GM19438 (cell line): ENCODE measurements around the gene WFIKKN1.

Experiments
- ATAC-seq: cut with Tn5 transposase; IDR thresholded peaks from one replicate; pipeline ENCODE4 v1.9.1; 2021; ENCODE audit warnings: low read depth; ENCODE audit not compliant: unreplicated experiment

The WFIKKN1 gene

DNA sequence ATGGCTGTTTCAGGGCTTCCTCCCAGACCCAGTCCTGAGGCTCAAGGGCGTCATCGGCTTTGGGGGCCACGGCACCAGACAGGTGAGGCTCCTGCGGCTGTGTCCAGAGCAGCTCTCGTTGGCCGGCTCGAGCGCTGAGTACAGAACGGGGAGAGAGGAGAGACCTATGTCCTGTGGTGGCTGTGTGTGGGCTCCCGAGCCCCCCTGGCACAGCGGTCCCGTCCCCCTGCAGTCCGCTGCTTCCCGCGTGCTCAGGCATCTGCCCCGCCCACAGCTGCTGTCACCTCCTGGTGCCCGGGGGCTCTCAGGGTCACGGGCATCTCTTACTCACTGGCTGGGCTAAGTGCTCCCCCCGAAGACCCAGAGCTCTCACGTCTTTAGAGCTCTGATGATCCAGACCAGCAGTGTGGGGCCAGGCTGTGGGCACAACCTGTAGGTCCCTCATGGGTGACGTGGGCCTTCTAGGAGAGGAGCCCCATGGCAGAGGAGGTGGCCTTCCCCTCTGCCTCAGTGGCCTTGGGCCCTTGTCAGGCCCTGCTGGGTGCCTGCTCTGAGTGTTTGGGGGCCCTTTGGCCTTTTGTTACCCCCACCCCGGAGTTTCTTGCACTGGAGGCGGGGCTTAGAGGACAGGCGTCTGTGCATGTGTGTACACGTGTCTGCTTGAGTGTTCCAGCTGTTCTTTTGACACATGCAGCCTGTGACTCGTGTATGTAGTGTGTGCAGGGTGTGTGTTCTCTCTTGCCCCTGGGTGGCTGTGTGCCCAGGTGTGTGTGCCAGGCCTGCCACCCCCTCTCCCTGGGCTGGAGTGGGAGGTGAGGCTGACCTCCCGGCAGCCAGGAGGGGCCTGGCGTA is 21.9 kb downstream of the WFIKKN1 start:
- no peak for ATAC-seq

DNA sequence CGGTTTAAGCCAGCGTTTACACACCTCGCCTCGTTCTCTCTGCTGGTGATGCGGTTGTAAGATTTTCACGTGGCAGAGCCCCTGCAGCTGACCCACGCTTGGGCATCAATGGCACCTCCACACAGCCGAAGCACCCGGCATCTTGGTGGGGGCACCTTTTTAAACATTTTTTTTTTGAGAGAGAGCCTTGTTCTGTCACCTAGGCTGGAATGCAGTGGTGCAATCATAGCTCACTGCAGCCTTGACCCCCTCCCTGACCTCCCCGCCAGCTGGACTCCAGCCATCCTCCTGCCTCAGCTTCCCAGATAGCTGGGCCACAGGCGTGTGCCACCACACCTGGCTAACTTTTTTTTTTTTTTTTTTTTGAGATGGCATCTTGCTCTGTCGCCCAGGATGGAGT is 23.2 kb downstream of the WFIKKN1 start:
- no peak for ATAC-seq

DNA sequence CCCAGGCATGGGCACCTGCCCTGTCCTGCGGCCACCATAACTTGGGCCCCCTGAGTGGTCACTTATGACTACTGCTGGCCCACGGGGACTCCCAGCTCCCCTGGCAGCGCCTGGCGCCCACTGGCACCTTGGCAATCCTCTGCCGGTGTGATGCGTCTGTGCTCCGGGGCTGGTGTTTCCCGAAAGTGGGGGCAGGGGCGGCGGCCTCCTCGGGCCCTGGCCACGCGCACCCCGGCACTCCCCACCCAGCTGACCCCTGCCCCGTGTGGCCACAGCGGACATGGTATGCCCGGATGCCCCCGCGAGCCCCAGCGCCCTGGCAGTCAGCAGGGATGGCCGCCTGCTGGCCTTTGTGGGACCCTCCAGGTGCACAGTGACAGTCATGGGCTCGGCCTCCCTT is 26.7 kb downstream of the WFIKKN1 start:
- no peak for ATAC-seq

DNA sequence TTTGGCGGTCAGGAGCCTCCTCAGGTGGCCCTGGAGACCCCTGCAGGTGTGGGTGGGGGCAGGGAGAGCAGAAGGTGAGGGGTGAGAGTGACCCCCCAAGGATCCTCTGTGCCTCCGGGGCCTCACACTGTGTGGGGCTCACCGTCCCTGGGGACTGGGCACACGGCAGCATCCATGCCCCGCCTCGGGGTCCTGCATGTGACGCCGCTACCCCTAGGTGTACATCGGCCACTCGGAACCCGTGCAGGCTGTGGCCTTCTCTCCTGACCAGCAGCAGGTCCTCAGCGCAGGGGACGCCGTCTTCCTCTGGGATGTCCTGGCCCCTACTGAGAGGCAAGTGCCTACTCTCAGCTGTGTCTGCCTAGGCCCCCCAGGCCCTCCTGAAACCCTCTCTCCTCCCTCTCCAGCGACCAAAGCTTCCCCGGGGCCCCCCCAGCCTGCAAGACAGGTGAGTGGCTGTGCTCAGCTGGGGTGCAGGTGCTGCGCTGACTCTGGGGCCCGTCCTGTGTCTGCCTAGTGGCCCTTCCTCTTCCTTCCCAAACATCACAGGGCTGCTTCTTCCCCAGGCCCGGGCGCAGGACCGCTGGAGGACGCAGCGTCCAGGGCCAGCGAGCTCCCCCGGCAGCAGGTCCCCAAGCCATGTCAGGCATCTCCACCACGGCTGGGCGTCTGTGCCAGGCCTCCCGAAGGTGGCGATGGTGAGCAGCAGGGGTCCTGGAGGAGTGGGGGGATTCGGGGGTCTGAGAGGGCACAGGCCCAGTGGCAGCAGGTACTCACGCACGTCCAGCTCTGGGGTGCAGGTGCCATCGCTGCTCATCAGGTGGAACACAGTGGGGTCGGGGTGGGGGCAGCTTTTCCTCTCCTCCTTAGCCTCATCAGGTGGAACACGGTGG is 28.1 kb downstream of the WFIKKN1 start:
- ATAC-seq: no peak

DNA sequence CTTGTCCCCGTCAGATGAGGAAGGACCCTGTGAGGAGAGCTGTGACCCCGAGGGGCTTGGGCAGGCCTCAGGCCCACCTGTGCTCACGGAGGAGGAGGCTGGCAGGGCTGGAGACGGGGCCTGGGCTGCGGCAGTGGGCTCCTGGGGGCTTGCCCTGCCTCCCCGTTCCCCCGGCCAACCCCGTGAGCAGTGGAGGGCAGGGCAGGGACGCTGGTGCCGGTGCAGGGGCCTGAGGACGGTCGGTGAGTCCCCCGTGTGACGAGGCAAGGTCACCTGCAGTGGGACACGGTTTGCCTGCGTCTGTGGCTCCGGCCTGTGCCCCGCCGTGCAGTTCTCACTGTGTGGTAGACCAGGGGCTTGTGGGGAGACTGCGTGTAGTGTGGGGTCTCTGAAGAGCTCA is 28.8 kb downstream of the WFIKKN1 start:
- ATAC-seq: no peak

DNA sequence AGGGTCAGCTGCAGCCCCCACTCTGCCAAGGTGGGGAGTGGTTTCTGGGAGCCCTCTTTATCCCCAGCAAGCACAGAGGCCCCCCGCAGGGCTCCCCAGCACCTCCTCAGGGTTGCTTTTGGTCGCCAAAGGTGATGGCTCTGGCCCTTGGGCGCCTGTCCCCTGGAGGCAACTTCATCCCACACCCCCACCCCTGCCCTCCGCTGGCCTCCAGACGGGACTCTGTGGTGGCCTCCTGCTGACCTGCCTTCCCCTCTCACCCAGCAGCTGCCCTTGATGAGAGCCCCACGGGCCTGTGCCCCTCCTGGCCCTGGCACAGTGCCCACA is 29.3 kb downstream of the WFIKKN1 start:
- no peak for ATAC-seq

DNA sequence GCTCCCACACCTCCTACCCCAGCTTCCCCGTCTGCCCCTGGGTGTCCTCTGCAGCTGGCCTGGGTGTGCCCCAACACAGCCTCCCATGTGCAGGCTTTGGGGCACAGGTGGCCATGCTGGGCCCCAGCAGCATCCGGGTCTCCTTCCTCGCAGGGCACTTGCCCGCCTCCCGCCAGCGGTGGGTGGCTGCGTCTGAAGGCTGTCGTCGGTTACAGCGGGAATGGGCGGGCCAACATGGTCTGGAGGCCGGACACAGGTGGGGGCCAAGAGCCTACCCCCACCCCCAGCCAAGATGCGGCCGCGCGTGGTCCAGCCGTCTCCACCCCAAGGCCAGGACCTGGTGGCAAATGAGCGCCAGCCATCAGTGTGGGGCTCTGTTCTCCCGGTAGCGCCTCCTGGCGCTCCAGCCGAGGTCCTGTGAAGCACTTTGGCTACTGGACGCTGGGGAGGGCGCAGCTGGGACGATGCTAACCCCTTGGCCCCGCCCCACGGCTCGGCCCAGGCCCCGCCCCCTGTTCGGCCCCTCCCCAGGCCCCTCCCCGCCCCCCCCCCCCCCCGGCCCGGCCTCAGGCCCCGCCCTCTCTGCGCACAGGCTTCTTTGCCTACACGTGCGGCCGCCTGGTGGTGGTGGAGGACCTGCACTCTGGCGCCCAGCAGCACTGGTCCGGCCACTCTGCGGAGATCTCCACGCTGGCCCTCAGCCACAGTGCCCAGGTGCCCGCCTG is 29.8 kb downstream of the WFIKKN1 start:
- peak; percentile 46 for ATAC-seq

DNA sequence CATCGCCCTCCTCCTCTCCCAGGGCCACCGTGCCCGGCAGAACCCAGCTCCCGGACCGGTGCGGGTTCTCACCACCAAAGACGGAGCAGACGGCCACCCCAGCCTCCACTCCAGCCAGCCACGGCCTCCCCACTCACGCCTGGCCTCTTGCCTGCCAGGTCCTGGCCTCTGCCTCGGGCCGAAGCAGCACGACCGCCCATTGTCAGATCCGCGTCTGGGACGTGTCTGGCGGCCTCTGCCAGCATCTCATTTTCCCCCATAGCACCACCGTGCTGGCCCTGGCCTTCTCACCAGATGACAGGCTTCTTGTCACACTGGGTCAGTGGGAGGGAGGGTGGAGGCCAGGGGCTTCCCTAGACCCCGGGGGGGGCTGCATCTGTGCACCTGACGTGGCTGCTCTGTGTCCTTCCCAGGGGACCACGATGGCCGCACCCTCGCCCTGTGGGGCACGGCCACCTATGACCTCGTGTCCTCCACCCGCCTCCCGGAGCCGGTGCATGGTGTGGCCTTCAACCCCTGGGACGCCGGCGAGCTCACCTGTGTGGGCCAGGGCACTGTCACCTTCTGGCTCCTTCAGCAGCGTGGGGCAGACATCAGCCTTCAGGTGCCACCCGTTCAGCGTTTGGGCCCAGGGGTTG is 30.5 kb downstream of the WFIKKN1 start:
- peak; percentile 19 for ATAC-seq

DNA sequence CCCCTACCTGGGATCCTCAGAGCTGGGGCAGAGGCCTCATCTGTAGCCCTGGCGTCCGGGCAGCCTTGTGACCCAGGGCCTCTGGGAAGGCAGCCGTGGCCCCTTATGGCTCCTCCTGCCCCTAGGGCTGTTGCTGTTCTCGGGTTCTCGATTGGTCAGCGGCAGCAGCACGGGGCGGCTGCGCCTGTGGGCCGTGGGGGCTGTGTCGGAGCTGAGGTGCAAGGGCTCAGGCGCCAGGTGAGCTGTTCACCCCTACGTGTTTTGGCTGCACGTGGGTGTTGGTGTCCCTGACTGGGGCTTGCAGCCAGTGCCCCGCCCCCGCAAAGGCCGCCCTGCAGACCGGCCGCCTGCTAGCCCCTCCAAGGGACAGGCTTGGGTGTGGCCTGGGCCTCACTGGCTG is 31.3 kb downstream of the WFIKKN1 start:
- no peak for ATAC-seq

DNA sequence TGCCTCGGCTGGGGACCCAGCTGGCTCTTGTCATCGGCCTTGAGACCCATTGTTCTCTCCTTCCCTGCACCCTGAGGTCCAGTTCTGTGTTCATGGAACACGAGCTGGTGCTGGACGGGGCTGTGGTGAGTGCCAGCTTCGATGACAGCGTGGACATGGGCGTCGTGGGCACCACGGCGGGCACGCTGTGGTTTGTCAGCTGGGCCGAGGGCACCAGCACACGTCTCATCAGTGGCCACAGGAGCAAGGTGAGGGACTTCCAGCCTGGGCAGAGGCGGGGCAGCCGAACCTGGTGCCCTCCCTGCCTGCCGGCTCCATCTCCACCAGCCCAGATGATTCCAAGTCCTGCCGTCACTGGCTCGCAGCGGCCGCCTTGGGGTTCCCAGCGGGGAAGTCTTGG is 31.8 kb downstream of the WFIKKN1 start:
- ATAC-seq: no peak

DNA sequence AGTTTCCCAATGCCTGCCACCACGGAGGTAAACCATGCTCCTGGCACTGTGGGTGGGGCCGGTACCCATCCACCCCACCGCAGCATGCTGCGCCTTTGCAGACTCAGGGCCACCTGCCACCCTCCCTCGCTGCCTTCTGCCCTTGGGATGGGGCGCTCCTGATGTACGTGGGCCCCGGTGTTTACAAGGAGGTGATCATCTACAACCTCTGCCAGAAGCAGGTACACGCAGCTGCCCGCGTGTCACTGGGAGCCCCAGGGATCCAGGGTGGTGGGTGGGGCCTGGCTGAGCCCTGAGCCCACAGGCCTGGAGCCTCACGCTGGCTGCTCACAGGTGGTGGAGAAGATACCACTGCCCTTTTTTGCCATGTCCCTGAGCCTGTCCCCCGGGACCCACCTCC is 35.8 kb downstream of the WFIKKN1 start:
- no peak for ATAC-seq

DNA sequence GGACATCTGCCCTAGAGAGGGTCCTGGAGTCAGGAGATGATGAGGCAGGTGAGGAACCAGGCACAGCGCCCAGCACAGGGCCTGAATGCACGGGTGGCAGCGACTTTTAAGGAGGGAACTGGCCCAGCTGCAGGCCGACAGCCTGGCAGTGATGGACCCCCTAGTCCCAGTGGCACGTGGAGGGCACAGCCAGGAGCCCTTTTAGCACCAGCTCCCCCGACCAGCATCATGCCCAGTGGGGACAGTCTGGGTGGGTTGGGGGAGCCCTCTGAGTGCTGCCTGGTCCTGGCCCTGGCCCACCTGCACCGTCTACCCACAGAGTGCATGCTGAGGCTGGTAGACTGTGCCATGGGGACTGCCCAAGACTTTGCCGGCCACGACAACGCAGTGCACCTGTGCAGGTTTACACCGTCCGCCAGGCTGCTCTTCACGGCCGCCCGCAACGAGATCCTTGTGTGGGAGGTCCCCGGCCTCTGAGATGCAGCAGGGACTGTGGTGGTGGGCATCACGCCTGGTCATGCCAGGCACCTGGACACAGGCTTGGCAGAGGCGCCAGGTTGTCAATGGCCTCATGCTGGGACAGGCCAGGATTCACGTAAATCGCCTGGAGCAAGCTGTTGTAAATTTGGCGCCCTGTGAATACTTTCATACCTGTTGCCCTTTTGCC is 36.5 kb downstream of the WFIKKN1 start:
- no peak for ATAC-seq

DNA sequence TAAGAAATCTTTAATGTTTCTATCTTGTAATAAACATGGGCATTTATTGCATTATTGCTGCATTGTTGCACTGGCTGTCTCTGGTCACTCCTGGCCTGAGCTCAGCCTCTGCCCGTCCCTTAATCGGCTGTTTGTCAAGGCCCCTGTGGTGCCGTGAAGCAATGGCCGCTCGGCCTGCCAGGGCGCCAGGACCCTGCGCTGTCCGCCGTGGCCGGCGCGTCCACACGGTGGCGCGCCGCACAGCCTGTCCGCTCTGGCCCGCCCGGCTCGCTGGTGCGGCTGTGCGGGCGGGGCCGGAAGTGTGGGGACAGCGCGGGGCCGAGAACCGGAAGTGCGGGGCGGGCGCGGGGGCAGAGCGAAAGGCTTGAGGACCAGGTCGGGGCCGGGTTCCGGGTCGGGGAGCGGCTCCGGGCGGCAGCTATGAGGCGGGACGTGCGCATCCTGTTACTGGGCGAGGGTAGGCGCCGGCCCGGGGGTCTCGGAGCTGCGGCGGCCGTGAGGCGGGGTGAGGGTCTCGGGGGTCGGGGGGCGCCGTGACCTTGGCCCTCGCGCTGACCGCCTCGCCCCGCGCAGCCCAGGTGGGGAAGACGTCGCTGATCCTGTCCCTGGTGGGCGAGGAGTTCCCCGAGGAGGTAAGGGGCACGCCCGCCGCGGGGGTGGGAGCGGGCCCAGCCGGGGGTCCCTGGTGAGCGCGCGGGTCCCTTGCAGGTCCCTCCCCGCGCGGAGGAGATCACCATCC is 37.2 kb downstream of the WFIKKN1 start, which contains the start of gene RHOT2:
TSS of gene RHOT2 (plus strand) at position 353 of the 739 bp plus-strand sequence. CDS start at position 421, 68 bp downstream.
- peak; percentile 85 for ATAC-seq

DNA sequence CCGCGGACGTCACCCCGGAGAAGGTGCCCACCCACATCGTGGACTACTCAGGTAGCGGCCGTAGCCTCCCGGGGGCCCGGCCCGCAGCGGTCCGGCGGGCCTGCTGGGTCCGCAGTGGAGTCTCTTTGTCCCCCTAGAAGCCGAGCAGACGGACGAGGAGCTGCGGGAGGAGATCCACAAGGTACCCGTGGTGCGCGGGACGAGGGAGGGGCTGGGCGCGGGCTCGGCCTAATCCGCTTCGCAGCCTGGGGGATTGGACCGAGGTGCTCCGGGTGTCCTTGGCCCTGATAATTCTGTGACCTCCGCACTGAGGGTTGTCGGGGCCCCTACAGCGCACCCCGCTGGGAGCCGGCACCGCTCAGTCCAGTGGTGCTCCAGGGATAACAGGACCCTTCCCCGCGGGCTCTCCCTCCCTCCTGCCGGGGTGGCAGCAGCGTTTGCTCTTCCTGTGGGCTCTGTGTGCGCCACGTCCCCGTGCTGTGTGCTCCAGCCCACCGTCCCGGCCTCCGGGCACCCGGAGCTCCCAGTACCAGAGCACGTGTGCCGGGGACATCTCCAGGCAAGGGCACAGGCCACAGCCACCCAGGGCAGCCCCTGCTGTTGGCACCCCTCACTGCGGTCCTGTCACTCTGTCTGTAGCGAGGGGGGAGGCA is 37.9 kb downstream of the WFIKKN1 start:
- peak; percentile 6 for ATAC-seq

DNA sequence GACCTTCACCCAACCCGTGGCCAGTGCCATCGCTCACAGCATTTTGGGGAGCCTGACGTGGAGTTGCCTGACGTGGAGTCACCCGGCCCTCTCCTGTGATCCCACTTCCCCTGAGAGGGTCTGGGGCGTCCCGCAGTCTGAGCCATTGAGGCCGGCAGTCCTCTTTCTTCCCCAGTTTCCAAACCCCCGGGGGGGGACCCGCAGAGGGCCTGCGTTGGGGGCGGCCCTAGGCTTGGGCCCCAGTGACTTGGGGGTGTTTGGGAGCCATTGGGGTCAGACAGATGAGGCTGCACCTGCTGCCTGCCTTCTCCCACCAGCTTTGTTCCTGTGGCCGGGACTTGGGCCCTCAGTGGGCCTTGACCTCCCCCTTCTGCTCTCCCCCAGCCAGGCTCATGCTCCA is 38.9 kb downstream of the WFIKKN1 start:
- no peak for ATAC-seq

DNA sequence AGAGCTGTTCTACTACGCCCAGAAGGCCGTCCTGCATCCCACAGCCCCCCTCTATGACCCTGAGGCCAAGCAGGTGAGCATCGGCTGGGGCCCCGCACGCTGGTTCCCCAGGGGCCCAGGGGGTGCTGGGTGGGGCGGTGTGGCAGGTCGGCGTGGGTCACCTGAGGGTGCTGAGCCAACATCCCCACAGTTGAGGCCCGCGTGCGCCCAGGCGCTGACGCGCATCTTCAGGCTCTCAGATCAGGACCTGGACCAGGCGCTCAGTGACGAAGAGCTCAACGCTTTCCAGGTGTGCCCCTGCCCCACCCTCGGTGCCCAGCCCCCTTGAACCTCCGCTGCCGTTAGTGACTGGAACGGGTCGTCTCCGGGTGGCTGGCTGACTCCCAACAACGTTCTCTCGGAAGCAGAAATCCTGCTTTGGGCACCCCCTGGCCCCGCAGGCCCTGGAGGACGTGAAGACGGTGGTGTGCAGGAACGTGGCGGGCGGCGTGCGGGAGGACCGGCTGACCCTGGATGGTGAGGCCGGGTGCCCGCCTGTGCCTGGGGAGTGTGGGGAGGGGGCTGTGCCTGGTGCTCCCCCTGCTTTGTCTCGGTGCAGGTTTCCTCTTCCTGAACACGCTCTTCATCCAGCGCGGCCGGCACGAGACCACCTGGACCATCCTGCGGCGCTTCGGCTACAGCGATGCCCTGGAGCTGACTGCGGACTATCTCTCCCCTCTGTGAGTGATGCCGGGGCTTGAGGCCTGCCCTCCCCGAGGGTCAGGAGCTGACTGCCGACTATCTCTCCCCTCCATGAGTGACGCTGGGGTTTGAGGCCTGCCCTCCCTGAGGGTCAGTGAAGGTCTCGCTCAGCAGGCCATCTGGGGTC is 39.9 kb downstream of the WFIKKN1 start:
- no peak for ATAC-seq

DNA sequence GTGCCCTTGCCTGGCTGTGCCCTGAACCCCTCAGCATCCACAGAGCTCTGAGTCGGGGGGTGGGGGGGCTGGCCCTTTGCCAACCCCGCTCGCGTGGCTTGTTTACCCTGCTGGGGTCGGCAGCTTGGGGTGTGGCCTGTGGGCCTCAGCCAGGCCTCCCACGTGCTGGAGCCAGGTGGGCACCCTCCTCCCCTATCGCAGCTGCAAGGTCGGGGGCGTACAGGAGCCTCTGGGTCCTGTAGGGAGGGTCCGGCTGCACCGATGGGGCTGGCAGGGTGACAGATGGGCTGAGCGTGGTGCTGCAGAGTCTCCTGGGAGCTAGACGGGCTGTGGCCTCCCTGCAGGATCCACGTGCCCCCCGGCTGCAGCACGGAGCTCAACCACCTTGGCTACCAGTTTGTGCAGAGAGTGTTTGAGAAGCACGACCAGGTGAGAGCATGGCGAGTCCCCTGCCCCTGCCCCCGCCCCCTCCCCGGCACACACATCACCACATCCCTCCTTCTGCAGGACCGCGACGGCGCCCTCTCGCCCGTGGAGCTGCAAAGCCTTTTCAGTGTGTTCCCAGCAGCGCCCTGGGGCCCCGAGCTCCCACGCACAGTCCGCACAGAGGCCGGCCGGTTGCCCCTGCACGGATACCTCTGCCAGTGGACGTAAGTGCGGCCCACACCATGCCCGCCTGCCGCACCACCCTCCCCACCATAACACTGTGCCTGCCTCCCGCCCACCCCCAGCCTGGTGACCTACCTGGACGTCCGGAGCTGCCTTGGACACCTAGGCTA is 40.8 kb downstream of the WFIKKN1 start:
- ATAC-seq: no peak
